IMR-90 (cell line): ENCODE results near the gene TXNDC15. TPM values are rescaled to one million over a fixed set of nuclear protein-coding genes. Genes with fewer than 3 reads are reported as not detected.
"Not testable (repeated sequence)": the region's sequence is repeated elsewhere in the genome, so short reads cannot be mapped to it uniquely, and the experiment has no call there.

Experiments
- ATAC-seq: fragments of 200-7000 bp; cut with Tn5 transposase; 2 replicates; pipeline ENCODE4 v1.9.1; 2020; ENCODE audit warnings: low read depth, mild to moderate bottlenecking, moderate library complexity
- BruUV-seq: library from RNA; stranded (reverse); fragments of 400-500 nt; replicated peaks from 2 replicates; lab custom pipeline; 2021; lab: Mats Ljungman, UMichigan
- CTCF ChIA-PET: fragments of 300-600 bp; formaldehyde crosslinking; extraction: SDS; loops from one replicate; lab custom pipeline; 2021; ENCODE audit warnings: antibody characterized with exemption; lab: Yijun Ruan, JAX
- POLR2A ChIA-PET: fragments of 300-600 bp; sonication (Branson Sonifier 250); formaldehyde crosslinking; loops from one replicate; lab custom pipeline; 2022; ENCODE audit warnings: antibody characterized with exemption; ENCODE audit not compliant: unreplicated experiment; lab: Charles Lee
- DNase-seq: peaks from one replicate; pipeline ENCODE4 v3.0.0; 2013
- H2AFZ ChIP-seq: replicated peaks from 2 replicates; pipeline ENCODE3; 2013; ENCODE audit warnings: low read length, mild to moderate bottlenecking; ENCODE audit not compliant: poor library complexity
- H2AK5ac ChIP-seq: 2 replicates; pipeline ENCODE4 v1.6.1; 2013; ENCODE audit warnings: low read depth, low read length, inconsistent platforms
- H2AK9ac ChIP-seq: replicated peaks from 2 replicates; pipeline ENCODE3; 2013; ENCODE audit warnings: mild to moderate bottlenecking, low read depth, low read length, moderate library complexity; ENCODE audit not compliant: poor library complexity
- H2BK120ac ChIP-seq: 2 replicates; pipeline ENCODE4 v1.6.1; 2013; ENCODE audit warnings: low read depth, low read length, inconsistent platforms
- H2BK15ac ChIP-seq: 3 replicates; pipeline ENCODE4 v1.6.1; 2013; ENCODE audit warnings: low read depth, low read length, inconsistent platforms
- H2BK20ac ChIP-seq: 2 replicates; pipeline ENCODE4 v1.6.1; 2013; ENCODE audit warnings: low read depth, mild to moderate bottlenecking, inconsistent platforms, low read length, moderate library complexity
- H2BK5ac ChIP-seq: 2 replicates; pipeline ENCODE4 v1.6.1; 2013; ENCODE audit warnings: mild to moderate bottlenecking, low read depth, low read length, inconsistent platforms; ENCODE audit not compliant: poor library complexity, severe bottlenecking
- H3K14ac ChIP-seq: replicated peaks from 2 replicates; pipeline ENCODE4 v1.6.1; 2013; ENCODE audit warnings: low read depth, low read length, inconsistent platforms
- H3K18ac ChIP-seq: 2 replicates; pipeline ENCODE4 v1.6.1; 2013; ENCODE audit warnings: low read depth, low read length, control low read depth
- H3K23ac ChIP-seq: 2 replicates; pipeline ENCODE4 v1.6.1; 2013; ENCODE audit warnings: low read depth, low read length, inconsistent platforms
- H3K27ac ChIP-seq: 2 replicates; pipeline ENCODE4 v1.5.1; 2013; ENCODE audit warnings: mild to moderate bottlenecking, control low read depth, low read length; ENCODE audit not compliant: insufficient read depth
- H3K27me3 ChIP-seq: 2 replicates; pipeline ENCODE4 v1.6.1; 2013; ENCODE audit warnings: low read length; ENCODE audit not compliant: control insufficient read depth, insufficient read depth
- H3K36me3 ChIP-seq: 2 replicates; pipeline ENCODE4 v1.6.1; 2013; ENCODE audit warnings: low read length, mixed read lengths; ENCODE audit not compliant: control insufficient read depth, insufficient read depth
- H3K4ac ChIP-seq: 2 replicates; pipeline ENCODE4 v1.6.1; 2013; ENCODE audit warnings: low read depth, low read length, inconsistent platforms
- H3K4me1 ChIP-seq: 2 replicates; pipeline ENCODE4 v1.6.1; 2013; ENCODE audit warnings: low read length, mixed read lengths; ENCODE audit not compliant: control insufficient read depth, insufficient read depth
- H3K4me2 ChIP-seq: 2 replicates; pipeline ENCODE4 v1.6.1; 2013; ENCODE audit warnings: low read depth, mild to moderate bottlenecking, control low read depth, low read length, moderate library complexity
- H3K4me3 ChIP-seq: 2 replicates; pipeline ENCODE4 v1.5.1; 2013; ENCODE audit warnings: low read depth, mild to moderate bottlenecking, control low read depth, low read length, moderate library complexity; ENCODE audit not compliant: insufficient read depth
- H3K56ac ChIP-seq: 2 replicates; pipeline ENCODE4 v1.6.1; 2013; ENCODE audit warnings: low read length, inconsistent platforms; ENCODE audit not compliant: insufficient read depth; ENCODE audit errors: extremely low read depth
- H3K79me1 ChIP-seq, 2 experiments: 2 replicates each; pipeline ENCODE4 v1.6.1; 2013; ENCODE audit warnings: low read length in 2 of 2, inconsistent platforms in 1 of 2, low read depth in 1 of 2
- H3K9ac ChIP-seq: 2 replicates; pipeline ENCODE4 v1.6.1; 2013; ENCODE audit warnings: low read depth, low read length, control low read depth
- H3K9me1 ChIP-seq: 2 replicates; pipeline ENCODE4 v1.6.1; 2013; ENCODE audit warnings: low read length, inconsistent platforms; ENCODE audit not compliant: insufficient read depth
- H3K9me3 ChIP-seq: 2 replicates; pipeline ENCODE4 v1.6.1; 2013; ENCODE audit warnings: low read length; ENCODE audit not compliant: control insufficient read depth, insufficient read depth
- H4K20me1 ChIP-seq: 2 replicates; pipeline ENCODE4 v1.6.1; 2013; ENCODE audit warnings: low read length, inconsistent platforms; ENCODE audit not compliant: insufficient read depth
- H4K5ac ChIP-seq: 2 replicates; pipeline ENCODE4 v1.6.1; 2013; ENCODE audit warnings: mild to moderate bottlenecking, low read depth, low read length, control low read depth
- H4K8ac ChIP-seq, 2 experiments: 2 replicates each; pipeline ENCODE4 v1.6.1; 2013; ENCODE audit warnings: low read depth in 2 of 2, low read length in 2 of 2, control low read depth in 1 of 2, inconsistent platforms in 1 of 2
- H4K91ac ChIP-seq: 2 replicates; pipeline ENCODE4 v1.6.1; 2013; ENCODE audit warnings: low read depth, low read length, inconsistent platforms; ENCODE audit not compliant: insufficient read depth
- WGBS, 2 experiments: methylation state at CpG; one replicate each; pipeline versions ENCODE4 v1.1.5 to v1.1.7; 2013; ENCODE audit warnings: missing lambda C conversion rate in 2 of 2; ENCODE audit not compliant: insufficient read length in 1 of 2; ENCODE audit errors: extremely low coverage in 2 of 2; 5-methylcytosine and 5-hydroxymethylcytosine counted together
- dilution Hi-C: fragments of 300-500 bp; cut with HindIII; formaldehyde crosslinking; loops from one replicate; pipeline ENCODE4 v1.14.3; 2018; ENCODE audit warnings: low sequenced_read_pairs; ENCODE audit not compliant: unreplicated experiment
- in situ Hi-C: fragments of 300-500 bp; cut with MboI; formaldehyde crosslinking; loops from 3 replicates; pipeline ENCODE4 v1.14.3; 2019; ENCODE audit warnings: low sequenced_read_pairs, inconsistent platforms, mixed read lengths
- intact Hi-C: fragments of 100-400 bp; cut with micrococcal nuclease; formaldehyde crosslinking; loops from 2 replicates; pipeline ENCODE4 v1.10.0; 2022
- polyA plus RNA-seq, 3 experiments: library from polyadenylated mRNA; depleted of rRNA; stranded (reverse); fragments of >200 nt; gene quantifications; 2 replicates each; pipeline ENCODE4 v1.2.3, GENCODE V29; 2012; ENCODE audit warnings: low replicate concordance in 1 of 3
- total RNA-seq: library from RNA; depleted of rRNA; stranded (reverse); fragments of >200 nt; gene quantifications from 2 replicates; pipeline ENCODE4 v1.2.3, GENCODE V29; 2012

Gene TXNDC15
- total and polyA plus RNA-seq, 2 of the 4 experiments (the other 2 are of a cell fraction): 87.0 to 125 TPM

- H4K5ac ChIP-seq, H3K18ac ChIP-seq, H3K4me2 ChIP-seq, CTCF ChIA-PET, H2AK5ac ChIP-seq, H3K56ac ChIP-seq, H4K20me1 ChIP-seq, dilution Hi-C loops, H3K36me3 ChIP-seq, H2BK15ac ChIP-seq, H2BK20ac ChIP-seq, H3K9me1 ChIP-seq, ATAC-seq, H3K4me3 ChIP-seq, H3K23ac ChIP-seq, intact Hi-C loops, H4K91ac ChIP-seq, POLR2A ChIA-PET, H3K4me1 ChIP-seq, in situ Hi-C loops, H3K27me3 ChIP-seq, H3K4ac ChIP-seq, H2AFZ ChIP-seq, H3K14ac ChIP-seq, H3K9ac ChIP-seq, BruUV-seq, H3K27ac ChIP-seq, H2BK120ac ChIP-seq, H2AK9ac ChIP-seq, H2BK5ac ChIP-seq, H4K8ac ChIP-seq, DNase-seq, H3K9me3 ChIP-seq: not testable (repeated sequence)
- peaks cover 6 to 21% of the 10 kb centered on the region in 2 experiments for H3K79me1 ChIP-seq
- WGBS, 2 experiments: no CpG with 5 or more reads among the region's 2 CpGs
Measured at GRCh38 chr5:134910752-134911151, 36.6 kb downstream of the TXNDC15 start.
